COLO668 (cell line): ENCODE data around the gene SLC22A15.

Experiments
- DNase-seq: peaks from one replicate; lab custom pipeline; 2025; ENCODE audit not compliant: unreplicated experiment; lab: John Stamatoyannopoulos, UW

SLC22A15 gene

GRCh38 chr1:116099379-116099778, 123.1 kb downstream of the SLC22A15 start:
- DNase-seq: no peak

- no peak for DNase-seq
These were observed 123.6 kb downstream of the SLC22A15 start for GRCh38 chr1:116099919-116100318.

GRCh38 chr1:116104667-116105066, 128.4 kb downstream of the SLC22A15 start:
- DNase-seq: no peak

DNA sequence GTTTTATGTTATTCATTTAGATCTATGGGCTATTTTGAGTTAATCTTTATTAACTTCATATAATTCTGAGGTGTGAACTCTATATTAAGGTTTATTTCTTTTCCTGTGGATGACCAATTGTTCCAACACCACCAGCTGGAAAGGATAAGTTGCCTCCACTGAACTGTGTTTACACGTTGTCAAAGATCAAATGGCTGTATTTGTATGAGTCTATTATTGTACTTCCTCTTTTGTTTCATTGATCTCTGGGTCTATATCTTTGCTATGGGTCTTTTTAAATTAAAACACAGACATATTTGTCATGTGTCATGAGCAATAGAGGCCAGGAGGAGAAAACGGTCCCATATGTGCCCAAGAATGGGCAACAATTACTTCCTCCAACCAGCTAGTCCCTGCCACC, 129.7 kb downstream of the SLC22A15 start:
- no peak for DNase-seq

DNA sequence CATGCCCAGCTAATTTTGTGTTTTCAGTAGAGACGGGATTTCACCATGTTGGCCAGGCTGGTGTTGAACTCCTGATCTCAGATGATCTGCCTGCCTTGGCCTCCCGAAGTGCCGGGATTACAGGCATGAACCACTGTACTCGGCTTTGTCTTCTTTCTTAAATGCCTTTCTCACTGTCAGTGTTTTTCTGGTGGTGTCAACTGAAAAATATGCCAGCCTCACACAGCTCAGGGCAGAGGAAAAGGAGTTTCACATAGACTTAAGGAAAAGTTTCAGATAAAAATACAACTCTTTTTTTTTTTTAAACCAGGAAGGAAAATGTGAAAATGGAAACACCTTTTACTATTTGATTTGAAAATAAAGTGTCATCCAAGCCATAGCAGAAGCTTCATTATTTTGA, 130.3 kb downstream of the SLC22A15 start:
- DNase-seq: no peak

- DNase-seq: no peak
These were observed 131.1 kb downstream of the SLC22A15 start for GRCh38 chr1:116107371-116107770.

- DNase-seq: no peak
These were observed 134.5 kb downstream of the SLC22A15 start, which contains the start of gene MAB21L3 for GRCh38 chr1:116110567-116111523. MAB21L3 (plus strand) TSS chr1:116111399; CDS start chr1:116112616, 1,217 bp downstream.

DNA sequence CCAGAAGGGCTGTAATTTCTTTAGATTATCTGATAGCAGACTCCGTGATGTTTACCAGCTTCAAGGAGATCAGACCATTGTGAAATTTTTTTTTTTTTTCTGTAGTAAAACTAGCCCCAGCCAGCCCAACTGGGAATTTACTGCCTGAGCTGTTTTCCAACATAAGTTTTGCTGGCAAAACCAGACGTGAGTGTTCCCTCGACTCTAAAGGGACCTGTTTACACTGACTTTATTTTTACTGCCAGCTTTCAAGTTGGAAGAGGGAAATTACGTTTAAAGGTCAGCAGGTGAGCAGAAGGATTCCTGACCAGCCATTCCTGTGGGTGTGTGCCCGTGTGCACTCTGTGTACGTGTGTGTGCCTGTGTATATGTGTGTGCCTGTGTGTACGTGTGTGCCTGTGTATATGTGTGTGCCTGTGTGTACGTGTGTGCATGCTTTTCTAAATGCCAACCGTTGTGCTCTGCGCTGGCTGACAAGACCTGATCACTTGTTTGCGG, 135.3 kb downstream of the SLC22A15 start:
- no peak for DNase-seq

DNA sequence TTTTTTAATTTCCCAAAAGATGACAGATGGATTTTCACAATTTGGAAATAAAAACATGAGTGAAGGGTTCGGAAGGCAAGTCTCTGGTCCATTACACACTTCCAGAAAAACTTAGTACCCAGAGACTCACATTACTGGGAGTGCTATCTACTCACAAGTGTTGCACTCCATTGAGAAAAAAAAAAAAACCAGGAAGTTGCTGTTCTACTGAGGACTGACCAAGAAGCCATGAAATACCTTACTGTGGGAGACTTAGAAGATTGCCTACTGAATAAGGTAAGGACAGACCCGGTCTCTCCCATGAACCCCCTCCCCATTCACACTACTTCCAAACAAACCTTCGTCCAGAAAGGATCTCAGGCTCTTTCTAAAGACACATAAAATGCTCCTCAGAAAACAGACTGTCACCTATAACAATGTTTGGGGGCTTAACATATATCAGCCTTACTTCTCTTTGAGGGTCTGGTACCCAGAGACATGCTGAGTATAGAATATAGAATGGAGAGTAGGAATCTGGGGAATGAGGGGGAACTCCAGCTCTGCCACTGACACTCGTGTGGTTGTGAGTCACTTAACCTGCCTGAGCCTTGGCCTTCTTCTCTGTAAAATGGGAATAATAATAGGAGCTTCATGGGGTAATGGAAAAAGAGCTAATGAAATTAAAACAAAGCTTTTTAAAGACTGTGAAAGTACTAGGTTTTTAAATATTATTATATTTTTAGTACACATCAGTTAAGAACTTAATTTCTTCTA, 136.3 kb downstream of the SLC22A15 start:
- no peak for DNase-seq

DNA sequence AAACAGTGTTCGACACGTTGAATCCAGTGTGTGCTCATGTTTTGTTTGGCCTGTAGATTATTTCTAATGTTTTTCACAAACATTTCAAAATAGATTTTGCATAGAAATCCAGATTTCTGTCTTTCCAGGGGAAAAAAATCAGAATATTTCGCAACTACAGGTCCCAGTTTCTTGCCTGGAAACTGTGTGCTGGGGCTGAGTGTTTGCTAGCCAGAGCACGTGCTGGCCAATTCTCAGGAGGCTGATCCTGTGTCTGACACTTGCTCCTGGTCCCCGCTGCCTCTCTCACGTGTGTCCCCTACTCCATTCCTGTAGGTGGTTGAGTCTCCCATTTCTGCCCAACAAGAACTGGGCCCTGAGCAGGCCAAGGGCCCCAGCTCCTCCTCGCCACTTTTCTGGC, 137.3 kb downstream of the SLC22A15 start:
- DNase-seq: no peak

GRCh38 chr1:116115476-116116439, 139.4 kb downstream of the SLC22A15 start:
- DNase-seq: no peak

- DNase-seq: no peak
These were observed 142.2 kb downstream of the SLC22A15 start for GRCh38 chr1:116118471-116118870.
